GM06990 (cell line): Measurements from ENCODE around the gene TJAP1.
A peak's percentile ranks its signal among the peaks of the same experiment; 100 is the strongest.
"Not testable (repeated sequence)": the region's sequence is repeated elsewhere in the genome, so short reads cannot be mapped to it uniquely, and the experiment has no call there.

Experiments
- DNase-seq: peaks from one replicate; pipeline ENCODE4 v3.0.0-alpha.2; 2011; ENCODE audit not compliant: insufficient read length; ENCODE audit errors: extremely low read depth
- H3K27me3 ChIP-seq: replicated peaks from 2 replicates; pipeline ENCODE4 v1.6.0; 2011; ENCODE audit warnings: low read length; ENCODE audit not compliant: control insufficient read depth, insufficient read depth
- H3K36me3 ChIP-seq: 2 replicates; pipeline ENCODE4 v1.5.1; 2011; ENCODE audit warnings: low read length; ENCODE audit not compliant: control insufficient read depth, insufficient read depth
- H3K4me3 ChIP-seq: replicated peaks from 2 replicates; pipeline ENCODE4 v1.5.1; 2011; ENCODE audit warnings: low read depth, mild to moderate bottlenecking, control low read depth, low read length
- CTCF ChIP-seq: IDR thresholded peaks from 2 replicates; pipeline ENCODE4 v1.5.1; 2011; ENCODE audit warnings: low read length, control low read depth, mild to moderate bottlenecking, inconsistent platforms; ENCODE audit not compliant: insufficient read depth, poor library complexity, severe bottlenecking

The TJAP1 gene

GRCh38 chr6:43454696-43455530 lies 22.5 kb upstream of the TJAP1 start:
- TF ChIP-seq CTCF = no peak
- no peaks in the 10 kb centered on the region for H3K27me3 ChIP-seq
- DNase-seq = peak; percentile 36
- H3K4me3 ChIP-seq = peak overlapping the region; percentile 56
- H3K36me3 ChIP-seq = peaks cover 13% of the 10 kb centered on the region

- peak within 1 kb of the TSS; percentile 61 for H3K4me3 ChIP-seq
- TF ChIP-seq CTCF = no peak
- peaks cover 7% of the 10 kb centered on the region for H3K36me3 ChIP-seq
- peak; percentile 64 for DNase-seq
- no peaks in the 10 kb centered on the region for H3K27me3 ChIP-seq
Measured at GRCh38 chr6:43455531-43456428, 21.6 kb upstream of the TJAP1 start, which contains the start of gene DLK2. Gene DLK2, minus strand, starts transcription at chr6:43455548. Its CDS starts 723 bp downstream, at chr6:43454825.

- no peak overlapping the region for H3K4me3 ChIP-seq
- DNase-seq = no peak
- TF ChIP-seq CTCF = no peak
- no peaks in the 10 kb centered on the region for H3K27me3 ChIP-seq
- no peaks in the 10 kb centered on the region for H3K36me3 ChIP-seq
Measured at GRCh38 chr6:43457643-43458042, 19.7 kb upstream of the TJAP1 start.

GRCh38 chr6:43458154-43458553 lies 19.2 kb upstream of the TJAP1 start:
- H3K4me3 ChIP-seq, H3K36me3 ChIP-seq, H3K27me3 ChIP-seq, DNase-seq: not testable (repeated sequence)

DNA sequence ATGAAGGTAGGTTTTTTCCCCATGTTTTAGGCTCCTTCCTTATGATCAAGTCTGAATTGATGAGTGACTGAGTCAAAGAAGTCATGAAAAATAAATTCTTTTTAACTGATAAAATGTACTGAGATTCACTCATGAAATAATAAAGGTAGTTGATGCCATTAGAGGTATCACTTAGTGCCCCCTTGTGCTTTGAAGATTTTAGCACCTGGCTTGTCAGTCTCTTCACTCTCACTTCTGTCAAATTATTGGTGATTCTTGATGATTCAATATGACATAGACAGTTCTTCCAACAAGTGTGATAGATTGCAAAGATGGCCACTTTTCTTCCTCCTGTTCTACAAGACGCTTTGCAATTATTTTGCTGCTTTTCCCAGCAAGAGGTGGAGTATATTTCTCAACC lies 17.8 kb upstream of the TJAP1 start:
- DNase-seq = no peak
- H3K27me3 ChIP-seq = no peaks in the 10 kb centered on the region
- no peaks in the 10 kb centered on the region for H3K36me3 ChIP-seq
- no peak overlapping the region for H3K4me3 ChIP-seq
- TF ChIP-seq CTCF = no peak

DNA sequence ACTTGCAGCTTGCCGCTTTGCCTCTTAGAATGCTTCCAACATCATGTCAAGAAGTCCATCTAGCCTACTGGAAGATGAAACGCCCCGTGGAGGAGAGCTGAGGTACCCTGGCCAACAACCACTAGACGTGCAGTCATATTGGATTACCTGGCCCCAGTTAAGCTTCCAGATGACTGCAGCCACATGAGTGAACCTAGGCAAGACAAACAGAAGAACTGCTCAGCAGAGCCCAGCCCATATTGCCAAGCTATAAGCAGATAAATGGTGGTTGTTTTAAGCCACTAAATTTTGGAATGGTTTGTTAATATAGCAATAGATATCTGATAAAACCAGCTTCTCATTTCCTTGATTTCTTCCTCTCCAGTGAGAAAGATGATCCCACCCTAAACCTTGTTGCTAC lies 17.3 kb upstream of the TJAP1 start:
- TF ChIP-seq CTCF = no peak
- H3K4me3 ChIP-seq = no peak overlapping the region
- H3K27me3 ChIP-seq = no peaks in the 10 kb centered on the region
- no peak for DNase-seq
- H3K36me3 ChIP-seq = no peaks in the 10 kb centered on the region
